HG03460 (cell line): ENCODE data around the gene CALM1.
A peak's percentile ranks its signal among the peaks of the same experiment; 100 is the strongest.
"Not testable (repeated sequence)": the region's sequence is repeated elsewhere in the genome, so short reads cannot be mapped to it uniquely, and the experiment has no call there.

ENCODE experiments used
- ATAC-seq: cut with Tn5 transposase; IDR thresholded peaks from one replicate; pipeline ENCODE4 v1.9.1; 2021; ENCODE audit not compliant: unreplicated experiment

The CALM1 gene

DNA sequence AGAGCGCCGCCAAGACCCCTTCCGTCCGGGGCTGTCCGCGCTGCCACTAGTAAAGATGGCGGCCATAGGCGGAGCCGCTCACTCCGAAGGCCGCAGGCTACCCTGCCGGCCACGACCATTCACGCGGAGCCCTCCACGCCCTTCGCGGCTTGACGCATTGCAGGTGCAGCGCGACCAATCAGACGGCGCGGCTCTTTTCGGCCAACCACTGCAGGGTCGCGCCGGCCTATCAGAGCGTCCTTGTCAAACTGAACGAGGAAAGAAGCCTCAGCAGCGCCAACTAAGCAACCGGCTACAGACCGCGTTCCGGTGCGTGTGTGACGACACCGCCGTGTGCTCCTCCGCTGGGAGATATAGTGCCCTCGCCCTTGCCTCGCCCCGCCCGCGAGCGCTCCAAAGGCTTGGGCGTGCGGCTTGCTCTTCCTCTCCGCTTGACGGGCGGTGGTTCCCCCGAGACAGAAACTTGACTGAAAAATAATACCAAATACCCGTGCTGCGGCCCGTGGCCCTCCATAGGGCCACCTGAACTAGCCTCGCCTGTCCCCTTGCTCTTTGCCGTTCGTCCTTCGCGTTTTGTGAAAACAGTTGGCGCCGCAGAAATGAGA, 13.6 kb upstream of the CALM1 start:
- ATAC-seq, result peak; percentile 88

GRCh38 chr14:90383731-90384542, 12.9 kb upstream of the CALM1 start:
- peak; percentile 29 for ATAC-seq

DNA sequence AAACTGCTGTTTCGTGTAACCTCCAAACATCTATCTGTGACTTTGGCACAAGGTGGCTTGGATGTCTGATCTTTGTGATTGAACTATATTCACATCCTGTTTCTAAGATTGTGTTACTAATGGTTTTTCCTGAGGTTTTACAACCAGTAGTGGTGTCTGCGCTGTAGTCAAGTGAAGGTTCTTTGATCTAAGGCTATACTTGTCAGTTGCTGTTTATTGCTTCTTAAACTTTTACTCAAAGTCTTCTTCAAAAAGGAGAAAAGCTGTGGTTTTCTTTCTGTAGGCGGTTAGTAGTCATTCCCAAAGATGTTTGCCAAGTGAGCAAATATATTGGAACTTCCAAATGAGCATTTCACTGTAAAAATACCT, 12.3 kb upstream of the CALM1 start:
- no peak for ATAC-seq

DNA sequence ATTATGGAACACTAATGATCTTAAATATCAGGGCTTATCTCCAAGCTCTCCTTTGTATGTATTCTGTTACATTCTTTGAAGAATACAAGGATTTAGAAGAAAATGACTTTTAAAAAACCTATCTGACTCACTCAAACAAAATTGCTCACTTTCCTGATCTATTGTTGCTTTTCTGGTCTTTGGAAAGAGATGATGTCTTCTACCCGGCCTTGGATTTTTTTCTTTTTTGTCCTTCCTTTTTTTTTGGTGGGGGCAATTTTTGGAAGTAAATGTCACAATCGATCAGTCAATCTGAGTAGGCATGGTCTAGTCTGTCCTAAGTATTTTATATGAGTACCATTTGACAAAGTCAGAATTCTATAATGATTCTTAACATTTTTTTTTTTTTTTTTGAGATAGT, 10.5 kb upstream of the CALM1 start:
- no peak for ATAC-seq

- no peak for ATAC-seq
These were observed 9.5 kb upstream of the CALM1 start for GRCh38 chr14:90387206-90387760.

GRCh38 chr14:90388437-90388836, 8.4 kb upstream of the CALM1 start:
- ATAC-seq, result no peak

GRCh38 chr14:90388982-90389381, 7.8 kb upstream of the CALM1 start:
- no peak for ATAC-seq

- ATAC-seq, result no peak
These were observed 2.9 kb upstream of the CALM1 start for GRCh38 chr14:90393966-90394365.

DNA sequence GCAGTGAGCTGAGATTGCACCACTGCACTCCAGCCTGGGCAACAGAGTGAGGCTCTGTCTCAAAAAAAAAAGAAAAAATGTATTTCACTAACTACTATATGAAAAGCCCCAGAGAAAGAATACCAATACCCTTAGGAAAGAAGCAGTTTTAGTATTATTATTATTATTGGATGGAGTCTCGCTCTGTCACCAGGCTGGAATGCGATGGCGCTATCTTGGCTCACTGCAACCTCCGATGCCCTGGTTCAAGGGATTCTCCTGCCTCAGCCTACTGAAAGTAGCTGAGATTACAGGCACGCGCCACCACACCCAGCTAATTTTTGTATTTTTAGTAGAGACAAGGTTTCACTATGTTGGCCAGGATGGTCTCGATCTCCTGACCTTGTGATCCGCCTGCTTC, 2.0 kb upstream of the CALM1 start:
- not testable (repeated sequence) for ATAC-seq

GRCh38 chr14:90397425-90398314, 841 bp downstream of the CALM1 start:
- ATAC-seq, result peak; percentile 31

GRCh38 chr14:90398315-90398839, 1.5 kb downstream of the CALM1 start:
- peak; percentile 16 for ATAC-seq

- ATAC-seq, result no peak
These were observed 2.2 kb downstream of the CALM1 start for GRCh38 chr14:90398841-90399540.

- ATAC-seq, result peak; percentile 46
These were observed 3.0 kb downstream of the CALM1 start for GRCh38 chr14:90399541-90400444.

GRCh38 chr14:90400904-90401561, 4.2 kb downstream of the CALM1 start:
- ATAC-seq, result no peak

- ATAC-seq, result no peak
These were observed 5.2 kb downstream of the CALM1 start for GRCh38 chr14:90402016-90402415.

GRCh38 chr14:90403065-90403464, 6.2 kb downstream of the CALM1 start:
- ATAC-seq, result no peak

DNA sequence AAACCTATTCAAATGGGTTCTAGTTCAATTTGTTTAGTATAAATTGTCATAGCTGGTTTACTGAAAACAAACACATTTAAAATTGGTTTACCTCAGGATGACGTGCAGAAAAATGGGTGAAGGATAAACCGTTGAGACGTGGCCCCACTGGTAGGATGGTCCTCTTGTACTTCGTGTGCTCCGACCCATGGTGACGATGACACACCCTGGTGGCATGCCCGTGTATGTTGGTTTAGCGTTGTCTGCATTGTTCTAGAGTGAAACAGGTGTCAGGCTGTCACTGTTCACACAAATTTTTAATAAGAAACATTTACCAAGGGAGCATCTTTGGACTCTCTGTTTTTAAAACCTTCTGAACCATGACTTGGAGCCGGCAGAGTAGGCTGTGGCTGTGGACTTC, 8.3 kb downstream of the CALM1 start:
- ATAC-seq, result no peak

DNA sequence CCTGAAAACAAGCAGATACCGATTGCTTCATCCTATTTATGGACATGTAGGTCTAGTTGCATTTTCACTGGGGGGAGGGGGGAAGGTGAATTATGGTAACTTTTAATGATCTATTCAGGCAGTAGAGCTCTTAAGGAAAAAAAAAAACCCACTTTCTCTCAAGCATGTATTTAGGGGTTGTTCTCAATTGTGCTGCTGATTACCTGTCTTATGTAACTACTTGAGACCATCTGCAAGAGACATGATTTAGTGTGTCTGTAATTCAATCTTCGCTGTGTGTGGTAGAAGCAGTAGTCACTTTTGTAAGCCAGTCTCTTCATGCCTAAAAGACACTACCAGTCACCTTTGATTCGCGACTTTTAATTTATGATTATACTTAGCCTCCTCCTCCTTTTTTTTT, 8.9 kb downstream of the CALM1 start:
- no peak for ATAC-seq

DNA sequence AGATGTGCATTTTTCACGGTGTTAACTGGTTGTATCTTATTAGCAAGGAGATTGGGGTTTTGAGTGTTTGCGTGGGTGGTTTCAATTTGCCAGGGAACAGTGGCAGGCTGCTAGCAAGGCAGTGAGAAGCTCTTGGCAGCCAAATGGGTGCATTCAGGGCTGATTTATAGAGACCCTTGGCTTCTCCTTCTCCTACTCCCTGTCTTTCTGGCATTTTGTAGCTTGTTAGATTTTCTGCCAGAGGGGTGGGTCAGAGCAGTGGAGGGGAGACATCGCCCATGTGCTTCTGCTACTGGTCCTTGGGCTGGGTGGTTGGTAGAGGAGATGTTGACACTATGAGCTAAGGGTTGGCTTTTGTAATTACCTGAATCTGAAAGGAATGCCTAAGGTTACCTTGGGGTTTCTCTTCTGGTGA, 9.6 kb downstream of the CALM1 start:
- ATAC-seq, result no peak
